Renal pelvis (tissue), 4 donors: ENCODE results near the gene OGN. TPM values are rescaled to one million over a fixed set of nuclear protein-coding genes. Genes with fewer than 3 reads are reported as not detected.

Source experiments
- DNase-seq: peaks from one replicate; pipeline ENCODE4 v3.0.0-alpha.2; 2013
- polyA plus RNA-seq, 3 donors: library from polyadenylated mRNA; unstranded; fragments of 120-200 nt; gene quantifications; one replicate each; pipeline ENCODE4 v1.2.1, GENCODE V29; 2013; ENCODE audit not compliant: insufficient read length in 3 of 3

The OGN gene
- polyA plus RNA-seq, 3 donors: 28.7 to 65.2 (median 40.6) TPM

DNA sequence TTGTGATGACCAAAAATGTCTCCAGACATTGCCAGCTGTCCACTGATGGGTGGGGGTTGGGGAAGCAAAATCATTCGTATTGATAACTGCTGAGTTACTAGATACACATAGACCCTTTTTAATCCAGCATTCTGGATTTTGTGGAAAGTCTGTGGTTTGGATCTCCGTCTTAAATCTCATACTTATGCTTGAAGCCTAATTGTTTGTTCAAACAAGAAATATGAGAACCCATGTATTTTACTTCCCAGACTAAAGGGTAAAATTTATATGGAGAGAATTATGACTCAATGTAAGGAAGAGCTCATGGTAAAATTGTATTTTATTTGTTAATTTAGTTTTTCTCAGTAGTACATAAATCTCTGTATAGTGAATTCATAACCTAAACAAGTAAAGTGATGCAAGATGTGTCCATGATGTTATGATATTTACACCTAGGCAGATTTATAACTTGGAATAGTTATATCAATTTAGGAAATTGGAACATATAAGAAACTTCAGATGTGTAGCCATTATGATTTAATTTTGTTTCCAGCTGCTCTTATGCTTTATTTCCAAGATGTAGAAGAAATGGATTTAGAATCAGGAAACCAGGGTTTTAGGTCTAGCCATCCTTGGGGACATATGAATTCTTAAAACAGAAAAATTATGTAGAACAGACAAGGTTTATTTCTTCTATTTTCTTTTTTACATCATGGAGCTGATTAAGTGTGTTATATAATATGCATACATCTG lies 4.5 kb upstream of the OGN start:
- DNase-seq: no peak

- no peak for DNase-seq
Observed at GRCh38 chr9:92407818-92408217, 3.4 kb upstream of the OGN start.

- no peak for DNase-seq
Observed at GRCh38 chr9:92406477-92406876, 2.1 kb upstream of the OGN start.

- no peak for DNase-seq
Observed at GRCh38 chr9:92405818-92406217, 1.4 kb upstream of the OGN start.

DNA sequence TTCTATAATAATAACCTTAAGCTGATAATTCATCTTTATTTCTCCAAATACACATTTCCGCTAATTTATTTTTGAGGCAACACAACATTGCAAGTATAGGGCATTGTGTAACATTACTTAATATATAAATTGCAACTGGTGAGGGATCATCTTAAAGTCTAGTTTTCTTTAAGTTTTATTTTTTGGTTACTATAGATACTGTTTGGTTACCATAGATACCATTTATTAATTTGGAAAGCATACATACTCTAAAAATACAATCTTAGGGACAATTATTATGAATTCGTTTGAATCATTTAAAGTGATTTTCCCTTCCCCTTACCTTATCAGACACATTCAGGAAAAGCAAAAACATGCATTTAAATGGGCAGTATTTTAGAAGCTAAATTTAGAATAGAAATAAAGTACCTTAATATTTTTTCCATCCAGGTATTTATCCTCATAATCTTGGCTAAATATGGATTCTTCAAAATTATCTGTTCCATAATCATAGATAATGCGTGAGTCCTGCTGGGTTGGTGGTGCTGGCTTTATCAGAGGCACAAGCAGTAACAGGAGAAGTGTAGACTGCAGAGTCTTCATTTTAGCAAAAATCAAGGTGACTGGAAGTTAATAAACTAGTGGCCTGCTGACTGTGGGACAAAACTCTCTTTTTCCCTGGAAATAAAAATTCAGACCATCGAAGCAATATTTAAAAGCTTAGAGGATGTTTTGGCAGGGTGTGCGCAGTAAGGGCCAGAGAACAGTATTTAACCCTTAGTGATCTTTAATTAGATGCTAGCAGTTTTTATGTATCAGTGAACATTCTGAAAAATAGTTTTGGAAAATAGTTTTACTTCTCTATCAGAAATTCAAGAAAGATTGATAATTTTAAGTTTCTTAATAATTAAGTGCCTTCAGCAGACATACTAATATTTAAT lies 1.3 kb downstream of the OGN start:
- DNase-seq: no peak

GRCh38 chr9:92402360-92402759 lies 2.0 kb downstream of the OGN start:
- no peak for DNase-seq

DNA sequence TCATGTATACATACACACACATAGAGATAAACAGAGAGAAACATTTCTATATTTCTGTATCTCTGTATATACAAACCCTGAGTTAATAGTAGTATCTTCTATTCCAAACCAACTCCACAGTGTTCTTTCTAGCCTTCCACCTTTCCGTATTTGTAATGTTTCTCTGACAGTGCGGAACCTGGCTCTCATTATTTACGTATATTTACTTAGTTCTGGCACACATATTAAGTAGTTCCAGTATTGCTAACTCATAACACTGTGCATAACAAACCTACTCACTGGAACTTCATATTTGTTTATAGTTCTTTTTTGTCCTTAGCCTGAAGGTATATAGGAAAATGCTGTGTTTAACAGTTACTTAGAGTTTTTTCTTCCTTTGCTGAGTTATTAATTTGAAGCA lies 6.5 kb downstream of the OGN start:
- no peak for DNase-seq

GRCh38 chr9:92395617-92396016 lies 8.8 kb downstream of the OGN start:
- DNase-seq: no peak

DNA sequence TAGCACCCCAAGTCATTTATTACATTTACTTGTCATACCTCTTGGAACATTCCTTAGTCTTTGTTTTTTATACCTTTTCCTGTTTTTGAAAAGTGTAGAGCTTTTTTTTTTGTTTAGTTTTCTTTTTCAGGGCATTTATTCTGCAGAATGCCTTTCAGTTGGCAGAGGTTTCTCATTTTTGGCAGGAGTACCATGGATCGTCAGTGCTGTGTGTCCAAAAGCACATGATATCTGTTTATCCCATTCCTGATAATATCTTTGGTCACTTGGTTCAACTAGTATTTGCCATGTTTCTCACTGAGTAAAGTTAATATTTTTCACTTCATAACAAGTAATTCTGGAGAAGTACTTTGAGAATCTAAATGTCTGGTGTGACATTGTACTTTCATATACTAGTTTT lies 10.7 kb downstream of the OGN start:
- no peak for DNase-seq

- DNase-seq: no peak
Observed at GRCh38 chr9:92392690-92393089, 11.7 kb downstream of the OGN start.

GRCh38 chr9:92385953-92386352 lies 18.4 kb downstream of the OGN start:
- no peak for DNase-seq

- DNase-seq: no peak
Observed at GRCh38 chr9:92385477-92385876, 18.9 kb downstream of the OGN start.

DNA sequence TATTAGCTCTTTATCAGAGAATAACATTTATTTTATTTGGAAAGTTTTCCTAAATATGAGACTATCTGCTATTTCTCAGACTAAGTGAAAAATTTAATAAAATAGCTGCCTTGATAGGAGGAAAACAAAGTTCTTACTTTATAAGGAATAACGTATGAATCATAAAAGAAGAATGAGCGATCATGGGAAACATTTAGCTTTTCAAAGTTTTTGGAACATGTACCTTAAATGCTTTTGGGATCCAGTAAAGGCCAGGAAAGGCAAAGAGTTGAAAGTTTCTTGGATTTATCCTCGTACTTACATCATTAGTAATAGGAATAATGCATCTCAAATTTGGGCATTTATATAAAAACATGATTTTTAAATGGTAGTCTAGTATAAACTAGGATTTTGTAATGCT lies 19.4 kb downstream of the OGN start:
- no peak for DNase-seq

GRCh38 chr9:92384375-92384774 lies 20.0 kb downstream of the OGN start:
- no peak for DNase-seq

DNA sequence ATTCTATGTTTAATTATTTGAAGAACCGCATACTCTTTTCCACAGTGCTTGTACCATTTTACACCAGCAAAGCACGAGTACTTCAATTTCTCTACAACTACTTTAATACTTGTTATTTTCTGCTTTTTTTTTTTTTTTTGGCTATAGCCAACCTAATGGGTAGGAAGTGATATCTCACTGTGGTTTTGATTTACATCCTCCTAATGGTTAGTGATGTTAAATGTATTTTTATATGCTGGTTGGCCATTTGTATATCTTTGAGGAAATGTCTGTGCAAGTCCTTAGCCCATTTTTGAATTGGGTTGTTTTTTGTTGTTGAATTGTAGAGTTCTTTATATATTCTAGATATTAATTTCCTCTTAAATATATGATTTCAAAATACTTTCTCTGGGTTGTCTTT lies 22.6 kb downstream of the OGN start:
- DNase-seq: no peak

GRCh38 chr9:92380603-92381002 lies 23.8 kb downstream of the OGN start:
- DNase-seq: no peak

GRCh38 chr9:92378865-92379560 lies 25.4 kb downstream of the OGN start:
- no peak for DNase-seq

- DNase-seq: no peak
Observed at GRCh38 chr9:92377876-92378275, 26.5 kb downstream of the OGN start.

- DNase-seq: no peak
Observed at GRCh38 chr9:92373167-92373566, 31.2 kb downstream of the OGN start.

DNA sequence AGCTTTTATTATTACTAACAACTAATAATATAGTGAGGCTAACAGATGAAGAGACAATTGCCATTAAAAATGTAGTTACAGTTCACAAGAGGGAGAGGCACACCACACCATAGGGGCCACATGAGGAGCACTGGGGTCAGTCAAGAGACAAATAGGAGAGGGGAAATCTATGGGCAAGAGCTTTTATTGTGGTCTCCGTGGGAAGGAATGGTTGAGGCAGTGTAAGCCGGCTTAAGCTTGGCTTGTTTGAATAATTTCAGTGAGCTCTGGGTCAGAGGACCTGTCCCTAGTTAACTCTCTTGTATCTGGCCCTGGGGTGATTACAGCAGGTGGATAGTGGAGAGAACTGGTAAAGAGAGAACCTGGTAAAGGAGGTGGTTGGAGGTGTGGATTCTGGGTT lies 35.3 kb downstream of the OGN start:
- DNase-seq: no peak

DNA sequence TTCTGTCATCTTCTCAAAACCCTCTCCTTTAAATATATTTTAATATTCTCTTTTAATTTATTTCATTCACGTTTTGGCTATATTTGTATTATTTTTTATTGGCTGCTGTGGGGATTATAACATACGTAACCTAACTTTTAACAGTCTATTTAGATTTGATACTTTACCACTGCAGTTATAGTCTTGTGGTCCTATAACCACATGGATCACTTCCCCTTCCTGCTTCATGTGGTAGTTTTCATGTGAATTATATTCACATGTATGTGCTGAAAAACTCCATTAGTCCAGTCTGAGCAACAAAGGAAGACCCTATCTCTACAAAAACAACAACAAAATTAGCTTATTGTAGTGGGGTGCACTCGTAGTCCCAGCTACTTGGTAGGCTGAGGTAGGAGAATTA lies 44.3 kb downstream of the OGN start:
- DNase-seq: no peak

GRCh38 chr9:92359394-92359995 lies 44.9 kb downstream of the OGN start:
- DNase-seq: no peak
